Astrocyte of the cerebellum (primary cell): ENCODE measurements around the gene AMPD3.
"Not testable (repeated sequence)": the region's sequence is repeated elsewhere in the genome, so short reads cannot be mapped to it uniquely, and the experiment has no call there.

ENCODE experiments used
- DNase-seq: peaks from one replicate; pipeline ENCODE4 v3.0.0-alpha.2; 2011; ENCODE audit warnings: low read depth
- H3K4me3 ChIP-seq: 2 replicates; pipeline ENCODE4 v1.5.1; 2011; ENCODE audit warnings: mild to moderate bottlenecking, low read depth, low read length, moderate library complexity
- in situ Hi-C: cut with HindIII; loops from 2 replicates; pipeline ENCODE4 v1.10.0; 2017; ENCODE audit warnings: low sequenced_read_pairs
- TF ChIP-seq, protein P1 (sequence below): IDR thresholded peaks from 2 replicates; pipeline ENCODE4 v1.5.1; 2012; ENCODE audit warnings: low read length, low read depth, moderate library complexity, mild to moderate bottlenecking; ENCODE audit errors: missing control alignments

Gene AMPD3

DNA sequence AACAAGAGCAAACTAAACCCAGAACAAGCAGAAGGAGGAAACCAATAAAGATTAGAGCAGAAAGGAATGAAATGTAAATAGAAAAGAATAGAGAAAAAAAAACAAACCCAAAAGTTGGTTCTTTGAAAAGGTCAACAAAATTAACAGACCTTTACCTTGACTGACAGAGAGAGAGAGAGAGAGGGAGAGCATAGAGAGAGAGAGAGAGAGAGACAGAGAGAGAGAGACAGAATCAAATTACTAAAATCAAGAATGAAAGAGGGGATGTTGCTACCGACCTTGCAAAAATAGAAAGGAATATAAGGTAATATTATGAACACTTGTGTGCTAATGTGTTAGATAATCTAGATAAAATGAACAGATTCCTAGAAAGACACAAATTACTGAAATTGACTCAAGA, 22.6 kb upstream of the AMPD3 start:
- no peak overlapping the region for H3K4me3 ChIP-seq
- DNase-seq: no peak
- in situ Hi-C loops: no loop called here
- TF ChIP-seq, protein P1, sequence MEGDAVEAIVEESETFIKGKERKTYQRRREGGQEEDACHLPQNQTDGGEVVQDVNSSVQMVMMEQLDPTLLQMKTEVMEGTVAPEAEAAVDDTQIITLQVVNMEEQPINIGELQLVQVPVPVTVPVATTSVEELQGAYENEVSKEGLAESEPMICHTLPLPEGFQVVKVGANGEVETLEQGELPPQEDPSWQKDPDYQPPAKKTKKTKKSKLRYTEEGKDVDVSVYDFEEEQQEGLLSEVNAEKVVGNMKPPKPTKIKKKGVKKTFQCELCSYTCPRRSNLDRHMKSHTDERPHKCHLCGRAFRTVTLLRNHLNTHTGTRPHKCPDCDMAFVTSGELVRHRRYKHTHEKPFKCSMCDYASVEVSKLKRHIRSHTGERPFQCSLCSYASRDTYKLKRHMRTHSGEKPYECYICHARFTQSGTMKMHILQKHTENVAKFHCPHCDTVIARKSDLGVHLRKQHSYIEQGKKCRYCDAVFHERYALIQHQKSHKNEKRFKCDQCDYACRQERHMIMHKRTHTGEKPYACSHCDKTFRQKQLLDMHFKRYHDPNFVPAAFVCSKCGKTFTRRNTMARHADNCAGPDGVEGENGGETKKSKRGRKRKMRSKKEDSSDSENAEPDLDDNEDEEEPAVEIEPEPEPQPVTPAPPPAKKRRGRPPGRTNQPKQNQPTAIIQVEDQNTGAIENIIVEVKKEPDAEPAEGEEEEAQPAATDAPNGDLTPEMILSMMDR: no peak

- TF ChIP-seq, protein P1: no peak
- no peak overlapping the region for H3K4me3 ChIP-seq
- in situ Hi-C loops: no loop called here
- no peak for DNase-seq
Measured at GRCh38 chr11:10432971-10433370, 22.1 kb upstream of the AMPD3 start.

DNA sequence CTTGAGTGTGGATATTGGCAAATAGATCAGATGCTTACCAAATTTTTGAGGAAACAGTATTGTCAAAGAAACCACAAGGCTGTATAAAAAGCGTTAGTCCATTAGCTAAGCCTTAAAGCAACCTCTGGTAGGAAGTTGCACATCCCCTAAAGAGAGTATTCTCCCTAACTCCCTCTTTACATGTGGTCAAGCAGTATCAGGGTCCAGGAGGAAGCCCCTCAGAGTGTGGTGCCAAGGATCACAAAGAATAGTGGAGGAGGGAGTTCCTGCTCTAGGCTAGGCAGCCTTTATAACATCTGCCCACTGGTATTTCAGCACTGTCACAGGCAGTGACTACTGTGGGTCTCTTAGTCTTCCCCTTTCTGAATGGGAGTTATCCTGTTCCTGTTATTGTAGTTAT, 18.8 kb upstream of the AMPD3 start:
- no peak for DNase-seq
- TF ChIP-seq, protein P1: no peak
- H3K4me3 ChIP-seq: no peak overlapping the region
- in situ Hi-C loops: no loop called here

DNA sequence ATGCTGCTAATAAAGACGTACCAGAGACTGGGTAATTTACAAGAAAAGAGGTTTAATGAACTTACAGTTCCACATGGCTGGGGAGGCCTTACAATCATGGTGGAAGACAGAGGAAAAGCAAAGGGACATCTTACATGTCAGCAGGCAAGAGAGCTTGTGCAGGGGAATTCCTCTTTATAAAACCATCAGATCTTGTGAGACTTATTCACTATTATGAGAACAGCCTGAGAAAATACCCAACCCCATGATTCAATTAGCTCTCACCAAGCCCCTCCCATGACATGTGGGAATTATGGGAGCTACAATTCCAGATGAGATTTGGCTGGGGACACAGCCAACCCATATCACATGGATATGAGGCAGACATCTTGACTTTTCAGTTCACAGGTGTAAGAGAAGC, 18.4 kb upstream of the AMPD3 start:
- DNase-seq, in situ Hi-C loops, H3K4me3 ChIP-seq: not testable (repeated sequence)

DNA sequence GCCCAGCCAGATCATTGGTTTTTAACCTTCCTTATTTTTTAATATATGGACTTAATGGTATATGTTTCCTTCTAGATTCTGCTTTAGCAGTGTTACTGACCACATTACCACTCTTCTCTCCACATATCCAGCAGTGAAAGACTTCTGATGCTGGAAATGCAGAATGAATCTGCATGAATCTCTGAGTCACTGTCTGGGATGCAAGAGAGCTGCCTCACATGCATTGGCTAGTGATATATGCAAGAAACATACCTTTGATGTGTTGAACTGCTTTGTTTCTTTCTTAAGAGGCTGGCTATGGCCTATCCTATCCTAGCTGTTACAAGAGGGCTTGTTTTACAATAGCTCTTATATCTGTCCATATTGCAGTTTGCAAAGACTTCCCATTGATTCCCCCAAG, 16.6 kb upstream of the AMPD3 start:
- H3K4me3 ChIP-seq: no peak overlapping the region
- no peak for DNase-seq
- in situ Hi-C loops: no loop called here
- TF ChIP-seq, protein P1: no peak

DNA sequence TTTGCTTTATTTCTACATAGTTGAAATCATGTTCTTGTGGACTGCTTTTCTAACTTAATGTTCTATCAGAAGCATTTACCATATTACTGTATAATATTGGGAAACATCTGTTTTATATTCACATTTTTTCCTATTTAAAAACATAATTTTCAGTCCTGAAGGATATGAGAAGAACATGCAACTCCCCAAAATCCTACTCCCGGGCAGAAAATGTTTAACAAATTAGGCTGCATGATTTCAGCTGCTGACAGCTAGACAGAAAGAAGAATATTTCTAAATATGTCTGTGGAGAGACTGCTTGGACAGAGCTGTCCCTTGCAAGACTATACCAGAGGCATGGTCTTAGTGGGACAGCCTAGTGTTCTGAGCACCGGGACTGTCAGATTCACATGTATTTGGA, 15.7 kb upstream of the AMPD3 start:
- DNase-seq: no peak

GRCh38 chr11:10439924-10440323, 15.1 kb upstream of the AMPD3 start:
- in situ Hi-C loops: no loop called here
- H3K4me3 ChIP-seq: no peak overlapping the region
- DNase-seq: no peak
- TF ChIP-seq, protein P1: no peak

More for the DNA sequence above, 15.7 kb upstream of the AMPD3 start:
- TF ChIP-seq, protein P1: no peak
- no peak overlapping the region for H3K4me3 ChIP-seq
- in situ Hi-C loops: no loop called here
